ENCODE measurements around the gene NDRG3.

GRCh38 chr20:36775826-36776225, 29.9 kb upstream of the NDRG3 start:
- TF ChIP-seq CTCF (conservative IDR thresholded peaks at IDR 0.05) (no peak), EZH2 (IDR thresholded peaks at IDR 0.05; ENCODE audit: low read depth) (no peak)

All from PC-9 (cell line).